ENCODE data around the gene SHLD1. TPM values are rescaled to one million over a fixed set of nuclear protein-coding genes. Genes with fewer than 3 reads are reported as not detected.

The SHLD1 gene
- total RNA-seq, 1 experiment from 2014 or later, result 2.4 TPM

DNA sequence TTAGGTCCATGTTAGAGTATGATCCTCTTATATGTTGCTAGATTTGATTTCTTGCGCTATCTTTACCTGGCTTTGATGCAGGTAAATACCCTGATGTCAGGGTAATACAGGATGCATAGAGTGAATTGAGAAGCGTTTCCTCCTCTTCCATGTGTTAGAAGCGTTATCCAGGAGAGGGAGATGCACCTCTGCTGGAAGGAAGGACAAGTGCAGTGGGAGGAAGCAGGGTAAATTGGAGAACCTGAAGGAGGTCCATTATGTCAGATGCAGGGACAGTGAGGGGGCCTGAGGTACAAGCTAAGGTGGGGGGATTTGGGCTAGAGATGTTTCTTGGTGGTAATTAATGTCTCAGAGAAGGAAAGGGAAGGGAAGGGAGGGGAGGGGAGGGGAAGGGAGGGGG, 7.7 kb downstream of the SHLD1 start:
- TF ChIP-seq ZNF274 (IDR thresholded peaks at IDR 0.05; ENCODE audit: low read depth, low read length), result no peak
- no peak for TF ChIP-seq EGR1 (IDR thresholded peaks at IDR 0.05; ENCODE audit: low read depth)
- no peak for TF ChIP-seq POLR2AphosphoS5 (IDR thresholded peaks at IDR 0.05; ENCODE audit: low read depth, low read length)
- TF ChIP-seq EZH2 (IDR thresholded peaks at IDR 0.05), result no peak
- no peak for TF ChIP-seq SP1 (IDR thresholded peaks at IDR 0.05; ENCODE audit: low read depth)
- TF ChIP-seq EZH2phosphoT487 (IDR thresholded peaks at IDR 0.05; ENCODE audit: borderline replicate concordance), result no peak
- no peak for TF ChIP-seq RAD21 (IDR thresholded peaks at IDR 0.05; ENCODE audit: low read depth)
- TF ChIP-seq ZFX (IDR thresholded peaks at IDR 0.05), result no peak
- no peak for TF ChIP-seq SRF (IDR thresholded peaks at IDR 0.05; ENCODE audit: low read depth)
- TF ChIP-seq, protein P1, sequence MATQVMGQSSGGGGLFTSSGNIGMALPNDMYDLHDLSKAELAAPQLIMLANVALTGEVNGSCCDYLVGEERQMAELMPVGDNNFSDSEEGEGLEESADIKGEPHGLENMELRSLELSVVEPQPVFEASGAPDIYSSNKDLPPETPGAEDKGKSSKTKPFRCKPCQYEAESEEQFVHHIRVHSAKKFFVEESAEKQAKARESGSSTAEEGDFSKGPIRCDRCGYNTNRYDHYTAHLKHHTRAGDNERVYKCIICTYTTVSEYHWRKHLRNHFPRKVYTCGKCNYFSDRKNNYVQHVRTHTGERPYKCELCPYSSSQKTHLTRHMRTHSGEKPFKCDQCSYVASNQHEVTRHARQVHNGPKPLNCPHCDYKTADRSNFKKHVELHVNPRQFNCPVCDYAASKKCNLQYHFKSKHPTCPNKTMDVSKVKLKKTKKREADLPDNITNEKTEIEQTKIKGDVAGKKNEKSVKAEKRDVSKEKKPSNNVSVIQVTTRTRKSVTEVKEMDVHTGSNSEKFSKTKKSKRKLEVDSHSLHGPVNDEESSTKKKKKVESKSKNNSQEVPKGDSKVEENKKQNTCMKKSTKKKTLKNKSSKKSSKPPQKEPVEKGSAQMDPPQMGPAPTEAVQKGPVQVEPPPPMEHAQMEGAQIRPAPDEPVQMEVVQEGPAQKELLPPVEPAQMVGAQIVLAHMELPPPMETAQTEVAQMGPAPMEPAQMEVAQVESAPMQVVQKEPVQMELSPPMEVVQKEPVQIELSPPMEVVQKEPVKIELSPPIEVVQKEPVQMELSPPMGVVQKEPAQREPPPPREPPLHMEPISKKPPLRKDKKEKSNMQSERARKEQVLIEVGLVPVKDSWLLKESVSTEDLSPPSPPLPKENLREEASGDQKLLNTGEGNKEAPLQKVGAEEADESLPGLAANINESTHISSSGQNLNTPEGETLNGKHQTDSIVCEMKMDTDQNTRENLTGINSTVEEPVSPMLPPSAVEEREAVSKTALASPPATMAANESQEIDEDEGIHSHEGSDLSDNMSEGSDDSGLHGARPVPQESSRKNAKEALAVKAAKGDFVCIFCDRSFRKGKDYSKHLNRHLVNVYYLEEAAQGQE (IDR thresholded peaks at IDR 0.05; ENCODE audit: low read depth), result no peak
- no peak for TF ChIP-seq YY1 (IDR thresholded peaks at IDR 0.05; ENCODE audit: extremely low read depth, insufficient replicate concordance, low read depth, low read length)
- TF ChIP-seq, protein P2, sequence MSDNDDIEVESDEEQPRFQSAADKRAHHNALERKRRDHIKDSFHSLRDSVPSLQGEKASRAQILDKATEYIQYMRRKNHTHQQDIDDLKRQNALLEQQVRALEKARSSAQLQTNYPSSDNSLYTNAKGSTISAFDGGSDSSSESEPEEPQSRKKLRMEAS (IDR thresholded peaks at IDR 0.05), result no peak
- TF ChIP-seq, protein P3, sequence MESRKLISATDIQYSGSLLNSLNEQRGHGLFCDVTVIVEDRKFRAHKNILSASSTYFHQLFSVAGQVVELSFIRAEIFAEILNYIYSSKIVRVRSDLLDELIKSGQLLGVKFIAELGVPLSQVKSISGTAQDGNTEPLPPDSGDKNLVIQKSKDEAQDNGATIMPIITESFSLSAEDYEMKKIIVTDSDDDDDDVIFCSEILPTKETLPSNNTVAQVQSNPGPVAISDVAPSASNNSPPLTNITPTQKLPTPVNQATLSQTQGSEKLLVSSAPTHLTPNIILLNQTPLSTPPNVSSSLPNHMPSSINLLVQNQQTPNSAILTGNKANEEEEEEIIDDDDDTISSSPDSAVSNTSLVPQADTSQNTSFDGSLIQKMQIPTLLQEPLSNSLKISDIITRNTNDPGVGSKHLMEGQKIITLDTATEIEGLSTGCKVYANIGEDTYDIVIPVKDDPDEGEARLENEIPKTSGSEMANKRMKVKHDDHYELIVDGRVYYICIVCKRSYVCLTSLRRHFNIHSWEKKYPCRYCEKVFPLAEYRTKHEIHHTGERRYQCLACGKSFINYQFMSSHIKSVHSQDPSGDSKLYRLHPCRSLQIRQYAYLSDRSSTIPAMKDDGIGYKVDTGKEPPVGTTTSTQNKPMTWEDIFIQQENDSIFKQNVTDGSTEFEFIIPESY (IDR thresholded peaks at IDR 0.05; ENCODE audit: extremely low read depth, insufficient replicate concordance, low read length), result no peak
- TF ChIP-seq ELF1 (IDR thresholded peaks at IDR 0.05; ENCODE audit: borderline replicate concordance, low read depth), result no peak
- no peak for TF ChIP-seq POLR2A (IDR thresholded peaks at IDR 0.05; ENCODE audit: borderline replicate concordance, extremely low read depth, insufficient read depth, insufficient read length)
- TF ChIP-seq, protein P4, sequence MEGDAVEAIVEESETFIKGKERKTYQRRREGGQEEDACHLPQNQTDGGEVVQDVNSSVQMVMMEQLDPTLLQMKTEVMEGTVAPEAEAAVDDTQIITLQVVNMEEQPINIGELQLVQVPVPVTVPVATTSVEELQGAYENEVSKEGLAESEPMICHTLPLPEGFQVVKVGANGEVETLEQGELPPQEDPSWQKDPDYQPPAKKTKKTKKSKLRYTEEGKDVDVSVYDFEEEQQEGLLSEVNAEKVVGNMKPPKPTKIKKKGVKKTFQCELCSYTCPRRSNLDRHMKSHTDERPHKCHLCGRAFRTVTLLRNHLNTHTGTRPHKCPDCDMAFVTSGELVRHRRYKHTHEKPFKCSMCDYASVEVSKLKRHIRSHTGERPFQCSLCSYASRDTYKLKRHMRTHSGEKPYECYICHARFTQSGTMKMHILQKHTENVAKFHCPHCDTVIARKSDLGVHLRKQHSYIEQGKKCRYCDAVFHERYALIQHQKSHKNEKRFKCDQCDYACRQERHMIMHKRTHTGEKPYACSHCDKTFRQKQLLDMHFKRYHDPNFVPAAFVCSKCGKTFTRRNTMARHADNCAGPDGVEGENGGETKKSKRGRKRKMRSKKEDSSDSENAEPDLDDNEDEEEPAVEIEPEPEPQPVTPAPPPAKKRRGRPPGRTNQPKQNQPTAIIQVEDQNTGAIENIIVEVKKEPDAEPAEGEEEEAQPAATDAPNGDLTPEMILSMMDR (IDR thresholded peaks at IDR 0.05 in 2 of 3, conservative IDR thresholded peaks at IDR 0.05 in 1 of 3; ENCODE audit: borderline replicate concordance in 1 of 3, insufficient read depth in 1 of 3, low read depth in 2 of 3, low read length in 2 of 3), result no peak
- TF ChIP-seq TCF7L2 (IDR thresholded peaks at IDR 0.05; ENCODE audit: borderline replicate concordance, extremely low read depth, insufficient read depth, insufficient read length), result no peak
- TF ChIP-seq SIN3A (IDR thresholded peaks at IDR 0.05; ENCODE audit: low read depth), result no peak
- no peak for ATAC-seq

More for the DNA sequence above, 7.7 kb downstream of the SHLD1 start:
- H3K79me2 ChIP-seq (ENCODE audit: insufficient read depth, low read length), result no peaks in the 10 kb centered on the region
- DNase-seq (ENCODE audit: low read depth, low spot score), result no peak
- BruUV-seq (replicated peaks), result no TSS peak
- intact Hi-C loops (cut with micrococcal nuclease), result no loop called here
- ChIA-PET CTCF (no interaction called here), RAD21 (ENCODE audit: low non-redundant PET in 1 of 2, low total read pairs in 2 of 2, uncharacterized antibody in 2 of 2, unreplicated experiment in 2 of 2) (no interaction called here), POLR2A (no interaction called here)
- no peak overlapping the region for H2AFZ ChIP-seq (ENCODE audit: low read depth, low read length, poor library complexity, severe bottlenecking)
- no peaks in the 10 kb centered on the region for H3K9me2 ChIP-seq (ENCODE audit: insufficient read depth)
- no peaks in the 10 kb centered on the region for H3K4me1 ChIP-seq (ENCODE audit: control insufficient read depth in 1 of 2, insufficient read depth in 2 of 2, low read length in 2 of 2)
- H3K9ac ChIP-seq (ENCODE audit: low read length), result no peak overlapping the region
- no peak overlapping the region for H3K27ac ChIP-seq (ENCODE audit: low read depth, low read length)
- H3K4me2 ChIP-seq (ENCODE audit: low read length), result no peak overlapping the region
- no peaks in the 10 kb centered on the region for H4K20me1 ChIP-seq (ENCODE audit: insufficient read depth)
- no peak overlapping the region for H3K4me3 ChIP-seq (replicated peaks in 1 of 2; ENCODE audit: low read depth in 1 of 2, low read length in 2 of 2)
- no peaks in the 10 kb centered on the region for H3K27me3 ChIP-seq (ENCODE audit: insufficient read depth, low read length)
- H3K9me3 ChIP-seq (ENCODE audit: control insufficient read depth in 1 of 2, insufficient read depth in 1 of 2, low read depth in 1 of 2, low read length in 2 of 2), result no peaks in the 10 kb centered on the region
- H3K36me3 ChIP-seq (ENCODE audit: control insufficient read depth in 1 of 2, insufficient read depth in 2 of 2, low read length in 2 of 2), result no peaks in the 10 kb centered on the region

Measured in HCT116 (cell line).